H1 (cell line): ENCODE data around the gene NDUFS7. TPM values are rescaled to one million over a fixed set of nuclear protein-coding genes. Genes with fewer than 3 reads are reported as not detected.

Experiments
- CTCF ChIA-PET: fragments of 300-600 bp; sonication (Branson Sonifier 250); formaldehyde crosslinking; loops from one replicate; lab custom pipeline; 2021; ENCODE audit not compliant: partially characterized antibody; lab: Charles Lee
- POLR2A ChIA-PET: fragments of 300-600 bp; sonication (Branson Sonifier 250); formaldehyde crosslinking; loops from one replicate; lab custom pipeline; 2021; ENCODE audit warnings: inconsistent platforms; ENCODE audit not compliant: partially characterized antibody; lab: Charles Lee
- DNase-seq, 2 experiments: peaks; one replicate each; pipeline versions ENCODE4 v3.0.0 to v3.0.0-alpha.2; 2010 to 2022; ENCODE audit warnings: low spot score in 2 of 2, low read depth in 1 of 2, mixed read lengths in 1 of 2
- FAIRE-seq: peaks from 2 replicates; lab custom pipeline; 2011; peaks lifted over from hg19 to GRCh38; lab: Jason Lieb, UNC
- H2AFZ ChIP-seq: 2 replicates; pipeline ENCODE4 v1.8.1; 2012; ENCODE audit warnings: low read length, inconsistent platforms
- H2AK5ac ChIP-seq: 2 replicates; pipeline ENCODE4 v1.6.1; 2013; ENCODE audit warnings: low read depth, low read length
- H2BK120ac ChIP-seq: replicated peaks from 2 replicates; pipeline ENCODE3; 2013; ENCODE audit warnings: low read depth, low read length, inconsistent platforms
- H2BK12ac ChIP-seq: 2 replicates; pipeline ENCODE4 v1.6.1; 2013; ENCODE audit warnings: low read depth, low read length
- H2BK15ac ChIP-seq: 2 replicates; pipeline ENCODE4 v1.6.1; 2013; ENCODE audit warnings: low read length
- H2BK20ac ChIP-seq: 2 replicates; pipeline ENCODE4 v1.6.1; 2013; ENCODE audit warnings: low read length
- H2BK5ac ChIP-seq: 2 replicates; pipeline ENCODE4 v1.6.1; 2013; ENCODE audit warnings: low read depth, low read length
- H3K14ac ChIP-seq: 2 replicates; pipeline ENCODE4 v1.6.1; 2013; ENCODE audit warnings: inconsistent platforms; ENCODE audit not compliant: insufficient read length
- H3K18ac ChIP-seq: 2 replicates; pipeline ENCODE4 v1.6.1; 2013; ENCODE audit warnings: low read length; ENCODE audit errors: extremely low read depth
- H3K23ac ChIP-seq: 2 replicates; pipeline ENCODE4 v1.6.1; 2013; ENCODE audit warnings: inconsistent platforms; ENCODE audit not compliant: insufficient read length
- H3K23me2 ChIP-seq: 2 replicates; pipeline ENCODE4 v1.6.1; 2013; ENCODE audit warnings: low read depth, low read length
- H3K27ac ChIP-seq: 2 replicates; pipeline ENCODE4 v1.6.1; 2011; ENCODE audit warnings: low read depth, low read length, inconsistent platforms
- H3K27me3 ChIP-seq, 4 experiments: replicated peaks in 1 of 4; 1 replicate in 1 of 4; 2 replicates in 3 of 4; pipeline versions ENCODE4 v1.6.1 to v1.8.1; 2011 to 2013; ENCODE audit warnings: low read length in 3 of 4, mild to moderate bottlenecking in 3 of 4, inconsistent platforms in 2 of 4, mixed read lengths in 2 of 4, moderate library complexity in 1 of 4; ENCODE audit not compliant: control insufficient read depth in 3 of 4, insufficient read depth in 3 of 4; ENCODE audit errors: extremely low read depth in 1 of 4
- H3K36me3 ChIP-seq, 4 experiments: 2 replicates each; pipeline versions ENCODE4 v1.6.1 to v1.8.1; 2011 to 2013; ENCODE audit warnings: mild to moderate bottlenecking in 4 of 4, low read length in 3 of 4, moderate library complexity in 2 of 4, control low read depth in 1 of 4, inconsistent platforms in 1 of 4; ENCODE audit not compliant: insufficient read depth in 4 of 4, control insufficient read depth in 2 of 4
- H3K4ac ChIP-seq: replicated peaks from 2 replicates; pipeline ENCODE3; 2013; ENCODE audit warnings: low read length, low read depth, mixed read lengths, inconsistent platforms; ENCODE audit not compliant: insufficient read length
- H3K4me1 ChIP-seq, 4 experiments: replicated peaks in 1 of 4; 1 replicate in 1 of 4; 2 replicates in 3 of 4; pipeline versions ENCODE4 v1.6.1 to v1.8.1; 2011 to 2013; ENCODE audit warnings: low read length in 3 of 4, inconsistent platforms in 2 of 4, mixed read lengths in 1 of 4; ENCODE audit not compliant: insufficient read depth in 4 of 4, control insufficient read depth in 3 of 4
- H3K4me2 ChIP-seq, 2 experiments: 2 replicates each; pipeline versions ENCODE4 v1.6.1 to v1.8.1; 2011 to 2013; ENCODE audit warnings: low read depth in 2 of 2, low read length in 2 of 2, control low read depth in 1 of 2, inconsistent platforms in 1 of 2, mild to moderate bottlenecking in 1 of 2; ENCODE audit not compliant: insufficient read depth in 1 of 2
- H3K4me3 ChIP-seq, 4 experiments: fragments of 200-600, 300-600 bp in 1 of 4; sonication (generic), shearing (Covaris generic), sonication (Bioruptor Twin) in 1 of 4; 2 replicates each; pipeline versions ENCODE4 v1.5.1 to v1.8.1; 2011 to 2016; ENCODE audit warnings: low read length in 4 of 4, low read depth in 3 of 4, control low read depth in 2 of 4, inconsistent platforms in 2 of 4, mild to moderate bottlenecking in 2 of 4, mixed read lengths in 1 of 4, moderate library complexity in 1 of 4; ENCODE audit not compliant: insufficient read depth in 2 of 4; ENCODE audit errors: extremely low read depth in 1 of 4
- H3K56ac ChIP-seq: replicated peaks from 2 replicates; pipeline ENCODE3; 2013; ENCODE audit warnings: low read depth, mild to moderate bottlenecking, mixed read lengths, low read length, inconsistent platforms; ENCODE audit not compliant: insufficient read length
- H3K79me1 ChIP-seq: 2 replicates; pipeline ENCODE4 v1.6.1; 2013; ENCODE audit warnings: low read depth, low read length, control low read depth
- H3K79me2 ChIP-seq, 2 experiments: 2 replicates each; pipeline versions ENCODE4 v1.6.1 to v1.8.1; 2012 to 2013; ENCODE audit warnings: low read length in 2 of 2, mild to moderate bottlenecking in 2 of 2, inconsistent platforms in 1 of 2; ENCODE audit not compliant: insufficient read depth in 2 of 2, control insufficient read depth in 1 of 2
- H3K9ac ChIP-seq, 4 experiments: replicated peaks in 1 of 4; 1 replicate in 1 of 4; 2 replicates in 3 of 4; pipeline versions ENCODE4 v1.6.1 to v1.8.1; 2011 to 2013; ENCODE audit warnings: low read depth in 3 of 4, low read length in 3 of 4, control low read depth in 2 of 4, mild to moderate bottlenecking in 2 of 4, moderate library complexity in 2 of 4, inconsistent platforms in 1 of 4; ENCODE audit errors: extremely low read depth in 1 of 4
- H3K9me3 ChIP-seq, 2 experiments: 2 replicates each; pipeline versions ENCODE4 v1.6.1 to v1.8.1; 2012 to 2013; ENCODE audit warnings: mild to moderate bottlenecking in 2 of 2, moderate library complexity in 2 of 2, control low read depth in 1 of 2, inconsistent platforms in 1 of 2, low read depth in 1 of 2, low read length in 1 of 2, mixed read lengths in 1 of 2; ENCODE audit not compliant: insufficient read depth in 2 of 2
- H4K20me1 ChIP-seq, 2 experiments: replicated peaks in 1 of 2; 2 replicates each; pipeline versions ENCODE3 to v1.8.1; 2011 to 2013; ENCODE audit warnings: inconsistent platforms in 2 of 2, low read length in 2 of 2, mild to moderate bottlenecking in 1 of 2; ENCODE audit not compliant: insufficient read depth in 2 of 2, control insufficient read depth in 1 of 2
- H4K5ac ChIP-seq: 2 replicates; pipeline ENCODE4 v1.6.1; 2013; ENCODE audit warnings: low read length, low read depth, mixed read lengths, inconsistent platforms; ENCODE audit not compliant: insufficient read length
- H4K8ac ChIP-seq: 2 replicates; pipeline ENCODE4 v1.8.0; 2013; ENCODE audit warnings: mild to moderate bottlenecking, moderate library complexity, low read length, inconsistent platforms; ENCODE audit not compliant: insufficient read depth; ENCODE audit errors: extremely low read depth
- H4K91ac ChIP-seq: replicated peaks from 2 replicates; pipeline ENCODE3; 2013; ENCODE audit warnings: low read length, mixed read lengths, inconsistent platforms; ENCODE audit not compliant: insufficient read length
- WGBS, 2 experiments: shearing (Covaris generic) in 1 of 2; methylation state at CpG; one replicate each; pipeline versions ENCODE4 v1.1.6 to v1.1.7; 2013 to 2015; ENCODE audit warnings: low lambda C conversion rate in 2 of 2, mixed read lengths in 2 of 2, inconsistent platforms in 1 of 2, low coverage in 1 of 2, missing lambda C conversion rate in 1 of 2; ENCODE audit not compliant: insufficient replicate concordance in 2 of 2, insufficient coverage in 1 of 2, insufficient read length in 1 of 2; ENCODE audit errors: extremely low coverage in 1 of 2, missing lambda C conversion rate in 1 of 2; 5-methylcytosine and 5-hydroxymethylcytosine counted together
- polyA plus RNA-seq, 7 experiments: library from polyadenylated mRNA; depleted of rRNA in 3 of 7; stranded (reverse) in 5 of 7; unstranded in 2 of 7; fragments of >200 nt in 5 of 7; fragments of 200-250 nt in 2 of 7; gene quantifications; 1 replicate in 5 of 7; 2 replicates in 1 of 7; 4 replicates in 1 of 7; pipeline versions ENCODE4 v1.2.1 to v1.2.3, GENCODE V29; 2011 to 2013; ENCODE audit warnings: missing spikeins in 2 of 7, mixed read lengths in 2 of 7
- total RNA-seq: library from RNA; stranded (reverse); fragmentation: NEBNext Ultra II Directional; extraction: Animal tissue kit (Norgen Biotek cat#: 25700); gene quantifications from 2 replicates; pipeline ENCODE4 v1.2.1, GENCODE V29; 2021
- TF ChIP-seq, protein P1 (sequence below): IDR thresholded peaks from 2 replicates; pipeline ENCODE4 v1.6.1; 2012; ENCODE audit warnings: inconsistent platforms

NDUFS7 gene
- total and polyA plus RNA-seq, 2 of the 8 experiments (the other 6 are each of a cell fraction or from before 2014, with no cell fraction given), result 78.1 to 309 TPM

DNA sequence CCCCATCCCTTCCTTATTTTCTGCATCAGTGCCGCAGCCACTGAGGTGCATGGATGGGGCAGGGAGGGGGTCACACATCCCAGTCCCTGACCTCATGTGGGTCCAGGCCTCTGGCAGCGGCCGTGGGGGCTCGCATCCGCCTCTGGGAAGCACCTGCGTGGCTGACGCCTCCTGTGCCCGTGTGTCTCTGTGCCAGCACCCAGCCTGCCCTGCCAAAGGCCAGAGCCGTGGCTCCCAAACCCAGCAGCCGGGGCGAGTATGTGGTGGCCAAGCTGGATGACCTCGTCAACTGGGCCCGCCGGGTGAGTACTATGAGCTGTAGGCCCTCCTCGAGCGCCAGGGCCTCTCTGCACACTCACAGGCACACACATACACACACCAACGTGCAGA is 4.9 kb downstream of the NDUFS7 start:
- FAIRE-seq, result no peak
- no peak overlapping the region for H3K27ac ChIP-seq

More for the DNA sequence above, 4.9 kb downstream of the NDUFS7 start:
- Histone ChIP-seq H3K79me2 (peaks cover 0 to 4% of the 10 kb centered on the region in 2 experiments; a peak in 1 of 4 replicates), H3K56ac (no peak overlapping the region), H4K20me1 (peaks cover 4 to 15% of the 10 kb centered on the region in 2 experiments), H2BK15ac (no peak overlapping the region), H2BK5ac (no peak overlapping the region), H3K9me3 (no peaks in the 10 kb centered on the region; a peak in 1 of 4 replicates), H3K4me1 (peaks cover 0 to 3% (median 0%) of the 10 kb centered on the region in 4 experiments; a peak in 2 of 7 replicates), H3K23ac (no peak overlapping the region), H3K4me2 (no peak overlapping the region), H2BK120ac (no peak overlapping the region), H3K4me3 (no peak overlapping the region), H2BK12ac (no peak overlapping the region), H4K5ac (no peak overlapping the region), H3K18ac (no peak overlapping the region), H3K27me3 (no peaks in the 10 kb centered on the region), H2AK5ac (no peak overlapping the region), H4K91ac (no peak overlapping the region), H2AFZ (no peak overlapping the region), H3K36me3 (peaks cover 0 to 20% (median 13%) of the 10 kb centered on the region in 4 experiments; a peak in 6 of 8 replicates), H3K9ac (no peak overlapping the region), H2BK20ac (no peak overlapping the region), H3K4ac (no peak overlapping the region), H4K8ac (no peak overlapping the region; the same call in 1 of the 2 replicates), H3K23me2 (peaks cover 4% of the 10 kb centered on the region; the same call in 1 of the 2 replicates), H3K79me1 (0 out of 2 replicates have a peak, but pooled peaks cover 9% of the 10 kb centered on the region), H3K14ac (no peak overlapping the region)
- CTCF ChIA-PET, result interaction anchor here (1.6 to 1.7 kb wide), 2 partner anchors 73 to 109 kb away, joined by 4 to 5 read pairs; no protein-coding TSS in a partner anchor
- no peak for DNase-seq
- POLR2A ChIA-PET, result interaction anchor here (0.7 to 1.6 kb wide), 3 partner anchors 8 to 119 kb away, joined by 3 to 8 read pairs (median 3); partner anchors contain the start of gene CIRBP
- WGBS, 2 experiments, result 95% methylated on average over 11 of the region's 17 CpGs; no CpG with 5 or more reads in 1 of the 2 experiments
- TF ChIP-seq, protein P1, sequence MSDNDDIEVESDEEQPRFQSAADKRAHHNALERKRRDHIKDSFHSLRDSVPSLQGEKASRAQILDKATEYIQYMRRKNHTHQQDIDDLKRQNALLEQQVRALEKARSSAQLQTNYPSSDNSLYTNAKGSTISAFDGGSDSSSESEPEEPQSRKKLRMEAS, result no peak
